Endometrium (tissue), 2 donors: ENCODE data around the gene TBC1D19.
"Not testable (repeated sequence)": the region's sequence is repeated elsewhere in the genome, so short reads cannot be mapped to it uniquely, and the experiment has no call there.

Experiments used
- FAIRE-seq: peaks from 2 replicates; lab custom pipeline; 2012; peaks lifted over from hg19 to GRCh38; lab: Jason Lieb, UNC
- donor health status: control.
- donor health status: control.

TBC1D19 gene, protein sequence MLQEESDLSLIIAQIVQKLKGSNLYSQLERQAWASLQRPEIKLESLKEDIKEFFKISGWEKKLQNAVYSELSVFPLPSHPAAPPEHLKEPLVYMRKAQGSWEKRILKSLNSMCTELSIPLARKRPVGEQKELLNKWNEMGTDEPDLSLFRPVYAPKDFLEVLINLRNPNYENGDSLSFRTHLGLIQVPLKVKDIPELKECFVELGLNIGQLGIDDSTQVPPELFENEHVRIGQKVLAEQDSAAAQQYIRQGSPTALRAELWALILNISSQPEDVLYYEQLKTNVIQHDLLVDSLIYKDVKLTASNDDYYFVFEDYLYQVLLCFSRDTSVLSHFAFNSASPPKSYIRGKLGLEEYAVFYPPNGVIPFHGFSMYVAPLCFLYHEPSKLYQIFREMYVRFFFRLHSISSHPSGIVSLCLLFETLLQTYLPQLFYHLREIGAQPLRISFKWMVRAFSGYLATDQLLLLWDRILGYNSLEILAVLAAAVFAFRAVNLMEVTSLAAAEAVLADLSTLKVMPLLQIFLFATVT

GRCh38 chr4:26583865-26584652, at the start of gene TBC1D19:
TSS of gene TBC1D19 (plus strand) at chr4:26584084. CDS start at chr4:26584194, 110 bp downstream.
- FAIRE-seq: no peak

GRCh38 chr4:26542991-26543390, 40.9 kb upstream of the TBC1D19 start:
- FAIRE-seq: no peak

DNA sequence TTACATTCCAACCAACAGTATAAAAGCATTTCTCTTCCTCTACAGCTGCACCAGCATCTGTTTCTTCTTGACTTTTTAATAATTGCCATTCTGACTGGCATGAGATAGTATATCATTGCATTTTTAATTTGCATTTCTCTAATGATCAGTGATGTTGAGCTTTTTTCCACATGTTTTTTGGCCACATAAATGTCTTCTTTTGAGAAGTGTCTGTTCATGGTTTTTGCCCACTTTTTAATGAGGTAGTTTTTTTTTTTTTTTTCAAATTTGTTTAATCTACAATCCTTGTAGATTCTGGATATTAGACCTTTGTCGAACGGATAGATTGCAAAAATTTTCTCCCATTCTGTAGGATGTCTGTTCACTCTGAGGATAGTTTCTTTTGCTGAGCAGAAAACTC, 39.5 kb upstream of the TBC1D19 start:
- FAIRE-seq: no peak

- not testable (repeated sequence) for FAIRE-seq
These were observed 35.5 kb upstream of the TBC1D19 start for GRCh38 chr4:26548379-26548778.

GRCh38 chr4:26557164-26557563, 26.7 kb upstream of the TBC1D19 start:
- FAIRE-seq: no peak

DNA sequence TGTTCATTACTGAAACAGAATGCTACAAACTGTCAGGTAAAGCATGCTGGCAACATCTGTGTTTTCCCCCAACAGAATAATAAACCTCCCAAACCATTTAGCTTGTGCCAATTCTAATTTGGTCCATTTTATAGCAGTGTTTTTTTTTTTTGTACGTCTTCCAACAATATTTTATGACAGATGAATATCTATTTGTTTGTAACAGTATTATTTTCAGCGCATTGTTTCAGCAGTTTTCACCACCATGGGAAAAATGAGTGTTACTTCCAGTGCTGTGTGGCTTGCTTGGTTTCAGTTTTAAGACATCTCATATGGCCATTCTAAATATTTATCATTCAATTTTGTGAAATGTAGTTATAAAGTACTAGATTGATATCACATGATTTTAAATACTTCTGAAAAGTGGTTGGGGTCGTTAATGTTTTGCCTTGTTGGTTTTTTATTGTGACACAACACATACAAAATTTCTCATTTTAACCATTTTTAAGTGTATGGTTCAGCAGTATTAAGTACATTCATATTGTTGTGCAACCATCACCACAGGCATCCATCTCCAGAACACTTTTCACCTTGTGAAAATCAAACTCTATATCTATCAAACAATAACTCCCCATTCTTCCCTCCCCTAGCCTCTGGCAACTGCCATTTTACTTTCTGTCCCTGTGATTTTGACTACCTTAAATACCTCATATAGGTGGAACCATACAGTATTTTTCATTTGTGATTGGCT, 25.6 kb upstream of the TBC1D19 start:
- FAIRE-seq: no peak

DNA sequence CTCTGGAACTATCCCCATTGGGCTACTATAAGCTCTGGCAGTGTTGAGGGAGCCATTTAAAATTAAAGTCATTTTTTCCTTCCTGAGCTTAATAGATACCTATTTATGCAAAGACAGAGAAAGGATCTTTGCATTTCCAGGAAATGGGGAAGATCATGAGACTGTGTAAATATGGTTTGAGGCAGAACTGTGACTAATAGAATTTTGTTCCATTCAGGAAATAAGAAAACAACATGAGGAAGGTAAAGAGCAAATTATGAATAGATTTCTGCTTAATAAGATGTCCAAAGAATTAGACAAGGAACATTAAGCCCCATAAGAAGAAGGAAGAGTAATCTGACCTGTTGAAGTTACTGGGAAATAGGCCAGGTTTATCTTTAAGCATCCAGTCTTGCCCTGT, 17.8 kb upstream of the TBC1D19 start:
- FAIRE-seq: no peak

GRCh38 chr4:26568446-26568994, 15.4 kb upstream of the TBC1D19 start:
- peak; percentile 86 for FAIRE-seq

GRCh38 chr4:26570596-26570995, 13.3 kb upstream of the TBC1D19 start:
- no peak for FAIRE-seq

GRCh38 chr4:26573389-26573794, 10.5 kb upstream of the TBC1D19 start:
- FAIRE-seq: no peak

- FAIRE-seq: no peak
These were observed 9.3 kb upstream of the TBC1D19 start for GRCh38 chr4:26574563-26574962.

DNA sequence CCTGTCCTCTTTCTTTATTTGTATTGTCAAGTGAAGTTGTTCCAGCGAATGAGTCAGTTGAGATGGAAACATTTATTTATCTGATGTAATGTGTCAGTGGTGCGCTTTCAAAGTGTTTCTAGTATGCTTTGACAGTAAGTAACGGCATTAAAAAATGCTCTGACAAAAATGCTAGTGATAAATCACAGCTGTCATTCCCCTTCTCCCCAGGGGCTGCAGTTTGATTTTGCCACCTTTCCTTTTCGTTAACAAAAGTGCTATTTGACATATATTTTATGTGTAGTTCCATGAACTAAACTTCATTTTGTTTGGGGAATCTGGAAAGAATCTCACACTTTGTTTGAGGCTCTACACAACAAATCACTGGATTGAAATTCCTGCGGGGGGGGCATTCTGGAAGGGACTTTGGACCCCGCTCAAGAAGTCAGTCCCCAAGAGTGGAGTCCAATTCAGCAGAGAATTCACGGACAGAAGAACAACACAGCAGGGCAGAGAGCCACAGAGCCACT, 7.6 kb upstream of the TBC1D19 start:
- FAIRE-seq: no peak

- no peak for FAIRE-seq
These were observed 6.8 kb upstream of the TBC1D19 start for GRCh38 chr4:26577066-26577465.

- no peak for FAIRE-seq
These were observed 4.7 kb upstream of the TBC1D19 start for GRCh38 chr4:26579169-26579568.

DNA sequence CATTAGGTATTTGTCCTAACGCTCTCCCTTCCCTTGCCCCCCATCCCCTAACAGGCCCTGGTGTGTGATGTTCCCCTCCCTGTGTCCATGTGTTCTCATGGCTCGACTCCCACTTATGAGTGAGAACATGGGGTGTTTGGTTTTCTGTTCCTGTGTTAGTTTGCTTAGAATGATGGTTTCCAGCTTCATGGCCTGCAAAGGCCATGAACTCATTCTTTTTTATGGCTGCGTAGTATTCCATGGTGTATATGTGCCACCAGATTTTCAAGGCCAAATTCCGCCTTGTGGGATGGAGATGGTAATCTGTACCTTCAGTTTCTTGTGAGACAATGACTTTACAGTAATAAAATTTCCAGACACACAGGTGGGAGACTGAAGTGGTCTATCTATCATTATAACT, 2.5 kb upstream of the TBC1D19 start:
- FAIRE-seq: not testable (repeated sequence)

DNA sequence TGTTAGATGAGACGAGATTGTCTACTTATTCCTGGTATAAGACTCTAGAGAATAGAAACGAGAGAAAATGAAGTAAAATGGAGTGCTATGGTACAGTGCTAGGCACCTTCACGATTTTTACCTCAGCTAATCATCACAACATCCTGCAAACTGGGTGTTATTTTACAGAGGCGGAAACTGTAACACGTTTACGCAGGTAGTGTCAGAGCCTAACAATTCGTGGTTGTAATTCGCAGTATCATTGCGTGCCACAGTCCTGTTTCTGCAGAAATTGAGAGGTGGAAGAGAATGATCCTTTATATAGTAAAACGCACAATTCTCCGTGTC, 383 bp upstream of the TBC1D19 start:
- FAIRE-seq: no peak

GRCh38 chr4:26584725-26585124, 841 bp downstream of the TBC1D19 start:
- FAIRE-seq: no peak

- no peak for FAIRE-seq
These were observed 5.8 kb downstream of the TBC1D19 start for GRCh38 chr4:26589705-26590104.

- no peak for FAIRE-seq
These were observed 6.8 kb downstream of the TBC1D19 start for GRCh38 chr4:26590639-26591038.

DNA sequence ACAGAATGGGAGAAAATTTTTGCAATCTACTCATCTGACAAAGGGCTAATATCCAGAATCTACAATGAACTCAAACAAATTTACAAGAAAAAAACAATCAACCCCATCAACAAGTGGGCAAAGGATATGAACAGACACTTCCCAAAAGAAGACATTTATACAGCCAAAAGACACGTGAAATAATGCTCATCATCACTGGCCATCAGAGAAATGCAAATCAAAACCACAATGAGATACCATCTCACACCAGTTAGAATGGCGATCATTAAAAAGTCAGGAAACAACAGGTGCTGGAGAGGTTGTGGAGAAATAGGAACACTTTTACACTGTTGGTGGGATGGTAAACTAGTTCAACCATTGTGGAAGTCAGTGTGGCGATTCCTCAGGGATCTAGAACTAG, 9.7 kb downstream of the TBC1D19 start:
- FAIRE-seq: not testable (repeated sequence)

- no peak for FAIRE-seq
These were observed 10.5 kb downstream of the TBC1D19 start for GRCh38 chr4:26594371-26594770.

DNA sequence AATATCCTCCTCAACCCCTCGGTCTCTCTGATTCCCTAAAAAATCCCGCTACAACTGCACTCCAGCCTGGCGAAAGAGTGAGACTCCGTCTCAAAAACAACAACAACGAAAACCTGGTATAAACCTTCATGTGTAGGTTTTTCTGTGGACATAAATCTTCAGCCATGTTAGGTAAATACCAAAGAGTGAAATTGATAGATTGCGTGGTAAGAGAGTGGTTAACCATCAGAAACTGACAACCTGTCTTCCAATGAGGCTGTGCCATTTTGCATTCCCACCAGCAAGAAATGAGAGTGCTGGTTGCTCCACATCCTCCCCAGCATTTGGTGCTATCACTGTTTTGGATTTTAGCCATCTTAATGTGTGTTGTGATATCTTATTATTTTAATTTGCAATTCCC, 10.9 kb downstream of the TBC1D19 start:
- FAIRE-seq: no peak
